ENCODE measurements around the gene YY1. TPM values are rescaled to one million over a fixed set of nuclear protein-coding genes. Genes with fewer than 3 reads are reported as not detected.

Gene YY1
- total RNA-seq, 6 experiments from 2014 or later, result 24.4 to 52.5 (median 36.1) TPM

DNA sequence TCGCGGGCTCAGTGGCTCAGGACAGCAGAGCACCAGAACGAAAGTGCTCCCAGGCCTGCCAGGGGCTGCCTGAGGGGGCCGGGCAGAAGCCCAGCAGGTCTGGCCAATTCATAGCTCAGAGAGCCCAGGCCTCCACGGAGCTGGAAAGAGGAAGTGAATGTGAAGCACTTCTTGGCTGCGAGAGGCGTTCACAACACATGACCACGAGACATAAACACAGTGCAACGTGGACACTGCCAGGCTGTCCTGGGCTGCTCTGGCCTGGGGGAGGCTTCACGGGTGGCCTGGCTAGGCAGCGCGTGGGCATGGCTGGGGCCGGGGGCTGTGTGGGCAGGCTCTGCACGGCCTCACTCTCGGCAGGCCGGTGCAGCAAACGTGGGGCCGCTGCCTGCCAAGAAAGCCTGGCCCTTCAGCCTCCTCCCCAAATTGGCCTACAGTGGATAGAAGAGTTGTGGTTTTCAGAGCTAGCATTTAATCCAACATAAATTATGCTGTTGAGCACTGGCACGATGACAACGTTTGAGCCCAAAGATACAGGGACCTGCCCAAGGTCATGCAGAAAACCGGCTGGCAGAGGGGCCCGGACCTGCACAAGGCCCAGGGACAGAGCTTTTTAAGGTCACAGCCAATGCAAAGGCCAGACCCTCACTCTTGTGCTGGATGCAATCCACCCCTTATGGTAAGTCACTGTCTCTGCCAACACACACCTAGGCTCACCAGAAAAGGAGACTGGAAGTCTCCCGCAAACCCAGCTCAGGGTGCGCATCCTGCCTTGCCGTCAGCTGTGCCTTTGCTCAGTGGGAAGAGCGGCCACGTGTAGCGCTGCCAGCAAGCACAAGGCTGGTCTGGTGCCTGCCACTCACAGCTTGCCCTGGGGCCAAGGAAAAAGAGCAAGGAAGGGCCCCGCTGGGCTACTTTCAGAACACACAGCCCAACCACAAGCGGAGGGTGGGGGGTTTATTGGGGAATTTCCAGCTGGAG is 58.7 kb downstream of the YY1 start:
- DNase-seq (peak in 2 of 3 donors; percentile 45 to 70), ATAC-seq (peak; percentile 64 to 87 (median 74))
- intact Hi-C loops (cut with DNase I), result no loop called here
- Histone ChIP-seq H3K36me3 (no peaks in the 10 kb centered on the region), H3K9me3 (no peaks in the 10 kb centered on the region), H3K4me1 (no peaks in the 10 kb centered on the region), H3K27me3 (no peaks in the 10 kb centered on the region), H3K27ac (no peak overlapping the region), H3K4me3 (no peak overlapping the region)
- WGBS (ENCODE audit: insufficient coverage, low coverage, low lambda C conversion rate, missing lambda C conversion rate), result 46% methylated on average over 8 of the region's 30 CpGs
- TF ChIP-seq, protein P1, sequence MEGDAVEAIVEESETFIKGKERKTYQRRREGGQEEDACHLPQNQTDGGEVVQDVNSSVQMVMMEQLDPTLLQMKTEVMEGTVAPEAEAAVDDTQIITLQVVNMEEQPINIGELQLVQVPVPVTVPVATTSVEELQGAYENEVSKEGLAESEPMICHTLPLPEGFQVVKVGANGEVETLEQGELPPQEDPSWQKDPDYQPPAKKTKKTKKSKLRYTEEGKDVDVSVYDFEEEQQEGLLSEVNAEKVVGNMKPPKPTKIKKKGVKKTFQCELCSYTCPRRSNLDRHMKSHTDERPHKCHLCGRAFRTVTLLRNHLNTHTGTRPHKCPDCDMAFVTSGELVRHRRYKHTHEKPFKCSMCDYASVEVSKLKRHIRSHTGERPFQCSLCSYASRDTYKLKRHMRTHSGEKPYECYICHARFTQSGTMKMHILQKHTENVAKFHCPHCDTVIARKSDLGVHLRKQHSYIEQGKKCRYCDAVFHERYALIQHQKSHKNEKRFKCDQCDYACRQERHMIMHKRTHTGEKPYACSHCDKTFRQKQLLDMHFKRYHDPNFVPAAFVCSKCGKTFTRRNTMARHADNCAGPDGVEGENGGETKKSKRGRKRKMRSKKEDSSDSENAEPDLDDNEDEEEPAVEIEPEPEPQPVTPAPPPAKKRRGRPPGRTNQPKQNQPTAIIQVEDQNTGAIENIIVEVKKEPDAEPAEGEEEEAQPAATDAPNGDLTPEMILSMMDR (IDR thresholded peaks at IDR 0.05), result no peak
- no peak for TF ChIP-seq POLR2A (IDR thresholded peaks at IDR 0.05)

DNA sequence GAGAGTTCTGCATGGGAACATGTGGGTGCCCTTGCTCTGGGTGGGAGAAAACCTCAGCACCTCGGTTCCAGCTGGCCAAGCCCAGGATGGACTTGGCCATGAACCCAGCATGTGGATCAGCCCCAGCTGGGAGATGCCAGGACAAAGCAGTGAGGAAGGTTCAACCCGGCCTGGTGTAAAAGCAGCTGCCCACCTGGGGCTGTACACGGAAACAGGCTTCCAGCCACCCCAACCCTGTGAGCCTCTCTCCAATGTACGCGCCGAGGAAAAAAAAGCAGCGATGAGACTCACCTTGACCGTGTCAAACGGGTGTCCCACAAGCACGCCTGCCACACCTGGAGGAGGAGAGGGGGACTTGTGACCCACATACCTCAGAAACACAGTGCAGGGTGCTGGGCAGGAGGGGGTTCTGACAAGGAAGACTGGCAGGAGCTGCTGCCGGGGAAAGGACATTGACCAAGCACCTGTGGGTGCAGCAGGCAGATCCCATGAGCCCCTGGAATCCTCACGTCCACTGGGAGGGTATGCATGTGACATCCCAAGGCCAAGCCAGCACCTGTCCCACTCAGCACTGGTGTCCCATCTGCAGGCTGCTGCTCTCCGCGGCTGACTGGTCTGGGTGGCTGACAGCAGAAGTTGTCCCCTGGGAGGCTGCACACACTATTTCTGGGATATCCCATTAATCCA is 59.8 kb downstream of the YY1 start:
- Histone ChIP-seq H3K36me3 (no peaks in the 10 kb centered on the region), H3K4me3 (no peak overlapping the region), H3K27ac (no peak overlapping the region), H3K9me3 (no peaks in the 10 kb centered on the region), H3K27me3 (no peaks in the 10 kb centered on the region), H3K4me1 (no peaks in the 10 kb centered on the region)
- ATAC-seq (no peak), DNase-seq (peak in 2 of 3 donors; percentile 10 to 35)
- TF ChIP-seq POLR2A (IDR thresholded peaks at IDR 0.05), result no peak
- TF ChIP-seq, protein P1 (IDR thresholded peaks at IDR 0.05), result no peak
- WGBS (ENCODE audit: insufficient coverage, low coverage, low lambda C conversion rate, missing lambda C conversion rate), result 80% methylated on average over 5 of the region's 14 CpGs
- intact Hi-C loops (cut with DNase I), result no loop called here

DNA sequence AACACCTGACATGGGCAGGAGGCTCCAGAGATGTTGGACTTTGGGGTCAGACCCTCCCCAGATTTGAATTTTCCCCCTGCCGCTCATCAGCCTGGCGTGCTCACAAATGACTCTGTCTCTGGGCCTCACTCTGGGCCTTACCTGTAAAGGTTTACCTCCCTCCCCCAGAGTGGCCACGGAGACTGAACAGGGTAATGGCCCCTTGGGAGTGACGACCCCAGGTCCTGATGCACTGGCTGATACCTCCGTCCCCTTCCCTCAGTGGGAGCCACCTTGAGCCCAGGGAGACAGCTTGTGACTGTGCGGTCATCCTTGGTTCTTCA is 60.3 kb downstream of the YY1 start:
- ATAC-seq (no peak), DNase-seq (peak in 2 of 3 donors; percentile 6 to 32)
- no peaks in the 10 kb centered on the region for H3K4me1 ChIP-seq
- TF ChIP-seq, protein P1 (IDR thresholded peaks at IDR 0.05), result no peak
- no peak for TF ChIP-seq POLR2A (IDR thresholded peaks at IDR 0.05)
- H3K27me3 ChIP-seq, result no peaks in the 10 kb centered on the region
- no peak overlapping the region for H3K4me3 ChIP-seq
- intact Hi-C loops (cut with DNase I), result no loop called here
- WGBS (ENCODE audit: insufficient coverage, low coverage, low lambda C conversion rate, missing lambda C conversion rate), result no CpG with 5 or more reads among the region's 6 CpGs
- H3K9me3 ChIP-seq, result no peaks in the 10 kb centered on the region
- H3K36me3 ChIP-seq, result no peaks in the 10 kb centered on the region
- no peak overlapping the region for H3K27ac ChIP-seq

DNA sequence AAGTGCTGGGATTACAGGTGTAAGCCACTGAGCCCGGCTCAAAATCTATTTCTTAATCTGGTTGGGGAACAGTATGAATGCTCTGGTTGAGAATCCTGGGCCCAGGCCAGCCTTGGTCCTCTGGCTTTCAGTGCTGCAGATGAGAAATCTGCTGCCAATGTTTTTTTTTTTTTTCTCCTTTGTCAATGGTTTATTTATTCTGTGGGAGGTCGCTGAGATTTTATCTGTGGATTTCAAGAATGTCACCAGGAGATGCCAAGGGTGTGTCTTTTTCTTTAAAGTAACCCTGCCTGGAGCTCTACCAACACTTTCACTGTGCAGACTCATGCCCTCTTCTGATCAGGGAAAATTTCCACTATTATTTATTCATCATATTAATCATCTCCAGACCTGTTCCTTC is 63.7 kb downstream of the YY1 start:
- no peaks in the 10 kb centered on the region for H3K9me3 ChIP-seq
- no peak for DNase-seq
- no peak for ATAC-seq
- no peak for TF ChIP-seq POLR2A (IDR thresholded peaks at IDR 0.05)
- TF ChIP-seq, protein P1 (IDR thresholded peaks at IDR 0.05), result no peak
- H3K27me3 ChIP-seq, result no peaks in the 10 kb centered on the region
- 29% methylated on average over 2 of the region's 2 CpGs for WGBS (ENCODE audit: insufficient coverage, low coverage, low lambda C conversion rate, missing lambda C conversion rate)
- intact Hi-C loops (cut with DNase I), result loop anchor here (5.0 to 10.0 kb wide), 2 partner anchors 72 to 75 kb away; partner anchors contain the start of gene WDR25 (in 2 of the 2)
- H3K36me3 ChIP-seq, result no peaks in the 10 kb centered on the region
- H3K4me1 ChIP-seq, result peaks cover 0 to 13% (median 2%) of the 10 kb centered on the region in 4 donors
- H3K4me3 ChIP-seq, result no peak overlapping the region
- H3K27ac ChIP-seq, result no peak overlapping the region

Measured in right lobe of liver (tissue), 6 donors.